ENCODE results near the gene WDR33. TPM values are rescaled to one million over a fixed set of nuclear protein-coding genes. Genes with fewer than 3 reads are reported as not detected.

Gene WDR33
- total RNA-seq, 4 donors from 2014 or later: 41.3 to 51.6 (median 45.1) TPM

- DNase-seq: no peak
- TF ChIP-seq POLR2A (IDR thresholded peaks at IDR 0.05): no peak
- no peak for TF ChIP-seq CTCF (IDR thresholded peaks at IDR 0.05)
- H3K4me1 ChIP-seq: peaks cover 0 to 2% (median under 1%) of the 10 kb centered on the region in 4 donors
- no peak overlapping the region for H3K4me3 ChIP-seq
- no peaks in the 10 kb centered on the region for H3K27me3 ChIP-seq
- H3K36me3 ChIP-seq: no peaks in the 10 kb centered on the region
- peak overlapping the region in 1 of 4 donors; percentile 40 for H3K27ac ChIP-seq
- H3K9me3 ChIP-seq: no peaks in the 10 kb centered on the region
Measured at GRCh38 chr2:127669056-127669455, 141.9 kb downstream of the WDR33 start.

DNA sequence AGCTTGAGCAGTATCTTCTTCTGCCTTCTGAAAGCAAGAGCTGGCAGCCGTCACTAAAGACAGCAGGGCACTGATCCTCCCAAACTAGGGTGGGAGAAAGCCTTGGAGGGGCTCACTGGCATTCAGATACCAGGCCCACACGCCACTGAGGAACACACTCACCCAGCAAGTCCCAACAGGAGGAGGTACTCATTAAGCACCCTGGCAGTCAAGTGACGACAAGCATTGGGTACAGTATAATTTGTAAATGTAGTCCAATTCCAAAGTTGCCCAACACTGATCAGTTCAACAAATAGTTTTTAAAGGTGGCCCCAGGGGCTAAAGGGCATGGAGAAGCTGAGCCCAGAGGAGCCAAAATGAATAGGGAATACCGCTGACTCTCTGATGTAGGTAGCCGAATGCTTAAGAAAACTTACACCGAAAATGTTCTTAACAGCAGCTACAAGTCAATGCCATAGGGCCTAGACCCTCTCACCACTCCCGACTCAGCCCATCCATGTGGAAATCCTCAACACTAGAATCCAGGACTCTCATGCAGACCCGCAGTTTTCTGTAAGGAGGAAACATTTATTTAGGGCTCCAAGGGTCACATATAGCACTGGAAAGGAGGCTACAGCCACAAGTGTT, 145.6 kb downstream of the WDR33 start:
- H3K27ac ChIP-seq: peak overlapping the region in 2 of 4 donors; percentile 54 to 73
- H3K27me3 ChIP-seq: no peaks in the 10 kb centered on the region
- H3K9me3 ChIP-seq: no peaks in the 10 kb centered on the region
- H3K4me1 ChIP-seq: peaks cover 0 to 21% (median 0%) of the 10 kb centered on the region in 4 donors
- no peaks in the 10 kb centered on the region for H3K36me3 ChIP-seq
- no peak for TF ChIP-seq CTCF (IDR thresholded peaks at IDR 0.05)
- no peak for TF ChIP-seq POLR2A (IDR thresholded peaks at IDR 0.05)
- DNase-seq: peak in 1 of 3 donors; percentile 21
- H3K4me3 ChIP-seq: no peak overlapping the region

- TF ChIP-seq CTCF (IDR thresholded peaks at IDR 0.05): no peak
- no peak for TF ChIP-seq POLR2A (IDR thresholded peaks at IDR 0.05)
- no peaks in the 10 kb centered on the region for H3K36me3 ChIP-seq
- peak overlapping the region in 2 of 4 donors; percentile 32 to 53 for H3K4me3 ChIP-seq
- H3K27ac ChIP-seq: peak overlapping the region in 2 of 4 donors; percentile 54 to 73
- peak in 1 of 3 donors; percentile 9 for DNase-seq
- H3K9me3 ChIP-seq: no peaks in the 10 kb centered on the region
- H3K27me3 ChIP-seq: no peaks in the 10 kb centered on the region
- peaks cover 0 to 21% (median 0%) of the 10 kb centered on the region in 4 donors for H3K4me1 ChIP-seq
Measured at GRCh38 chr2:127664895-127665225, 146.1 kb downstream of the WDR33 start.

- Histone ChIP-seq H3K27me3 (no peaks in the 10 kb centered on the region), H3K4me1 (peaks cover 0 to 27% (median 0%) of the 10 kb centered on the region in 4 donors), H3K27ac (peak overlapping the region in 2 of 4 donors; percentile 54 to 73), H3K4me3 (peak overlapping the region in 3 of 4 donors; percentile 3 to 53 (median 32)), H3K9me3 (no peaks in the 10 kb centered on the region), H3K36me3 (no peaks in the 10 kb centered on the region)
- DNase-seq: peak in 1 of 3 donors; percentile 44
- TF ChIP-seq POLR2A (IDR thresholded peaks at IDR 0.05) (no peak), CTCF (IDR thresholded peaks at IDR 0.05) (no peak)
Measured at GRCh38 chr2:127664065-127664894, 146.7 kb downstream of the WDR33 start.

DNA sequence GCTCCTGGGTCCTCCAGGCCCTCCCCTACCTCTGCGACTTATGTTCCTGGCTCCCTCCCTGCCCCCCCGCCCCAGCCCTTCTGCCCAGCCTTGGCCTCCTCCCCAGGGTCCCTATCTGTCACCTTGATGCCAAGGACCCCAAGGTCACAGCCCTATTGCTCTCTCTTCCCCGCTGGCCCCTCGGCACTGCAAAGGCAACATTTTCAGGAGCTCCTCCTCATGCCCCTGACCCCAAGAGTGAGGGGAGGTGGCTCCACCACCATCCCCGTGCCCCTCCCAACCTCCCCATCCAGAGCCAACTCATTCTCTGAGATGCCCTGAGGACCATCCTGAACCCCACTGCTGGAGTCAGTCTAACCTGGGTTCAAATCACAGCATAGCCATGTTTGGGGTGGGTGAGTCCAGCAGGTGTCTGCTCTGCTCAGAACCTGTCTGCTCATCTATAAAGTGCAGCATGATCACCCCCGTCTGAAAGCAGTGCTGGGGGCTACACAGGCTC, 147.4 kb downstream of the WDR33 start:
- TF ChIP-seq POLR2A (IDR thresholded peaks at IDR 0.05) (no peak), CTCF (IDR thresholded peaks at IDR 0.05) (no peak)
- no peaks in the 10 kb centered on the region for H3K9me3 ChIP-seq
- no peaks in the 10 kb centered on the region for H3K36me3 ChIP-seq
- H3K27ac ChIP-seq: peak overlapping the region in 2 of 4 donors; percentile 48 to 73
- peak in 2 of 3 donors; percentile 30 to 38 for DNase-seq
- H3K27me3 ChIP-seq: no peaks in the 10 kb centered on the region
- peaks cover 0 to 30% (median 0%) of the 10 kb centered on the region in 4 donors for H3K4me1 ChIP-seq
- peak overlapping the region in 2 of 4 donors; percentile 32 to 53 for H3K4me3 ChIP-seq
